ENCODE data around the gene ZBTB16. TPM values are rescaled to one million over a fixed set of nuclear protein-coding genes. Genes with fewer than 3 reads are reported as not detected.

ZBTB16 gene, protein sequence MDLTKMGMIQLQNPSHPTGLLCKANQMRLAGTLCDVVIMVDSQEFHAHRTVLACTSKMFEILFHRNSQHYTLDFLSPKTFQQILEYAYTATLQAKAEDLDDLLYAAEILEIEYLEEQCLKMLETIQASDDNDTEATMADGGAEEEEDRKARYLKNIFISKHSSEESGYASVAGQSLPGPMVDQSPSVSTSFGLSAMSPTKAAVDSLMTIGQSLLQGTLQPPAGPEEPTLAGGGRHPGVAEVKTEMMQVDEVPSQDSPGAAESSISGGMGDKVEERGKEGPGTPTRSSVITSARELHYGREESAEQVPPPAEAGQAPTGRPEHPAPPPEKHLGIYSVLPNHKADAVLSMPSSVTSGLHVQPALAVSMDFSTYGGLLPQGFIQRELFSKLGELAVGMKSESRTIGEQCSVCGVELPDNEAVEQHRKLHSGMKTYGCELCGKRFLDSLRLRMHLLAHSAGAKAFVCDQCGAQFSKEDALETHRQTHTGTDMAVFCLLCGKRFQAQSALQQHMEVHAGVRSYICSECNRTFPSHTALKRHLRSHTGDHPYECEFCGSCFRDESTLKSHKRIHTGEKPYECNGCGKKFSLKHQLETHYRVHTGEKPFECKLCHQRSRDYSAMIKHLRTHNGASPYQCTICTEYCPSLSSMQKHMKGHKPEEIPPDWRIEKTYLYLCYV
- total RNA-seq, result 100 to 1,000 TPM in 3 of 4 donors, 10 to 100 TPM in 1; 99.5 to 197 (median 129) TPM
- polyA plus RNA-seq, result 10 to 100 TPM in 2 of 3 donors, 1 to 10 TPM in 1; 9.9 to 34.4 (median 11.4) TPM

DNA sequence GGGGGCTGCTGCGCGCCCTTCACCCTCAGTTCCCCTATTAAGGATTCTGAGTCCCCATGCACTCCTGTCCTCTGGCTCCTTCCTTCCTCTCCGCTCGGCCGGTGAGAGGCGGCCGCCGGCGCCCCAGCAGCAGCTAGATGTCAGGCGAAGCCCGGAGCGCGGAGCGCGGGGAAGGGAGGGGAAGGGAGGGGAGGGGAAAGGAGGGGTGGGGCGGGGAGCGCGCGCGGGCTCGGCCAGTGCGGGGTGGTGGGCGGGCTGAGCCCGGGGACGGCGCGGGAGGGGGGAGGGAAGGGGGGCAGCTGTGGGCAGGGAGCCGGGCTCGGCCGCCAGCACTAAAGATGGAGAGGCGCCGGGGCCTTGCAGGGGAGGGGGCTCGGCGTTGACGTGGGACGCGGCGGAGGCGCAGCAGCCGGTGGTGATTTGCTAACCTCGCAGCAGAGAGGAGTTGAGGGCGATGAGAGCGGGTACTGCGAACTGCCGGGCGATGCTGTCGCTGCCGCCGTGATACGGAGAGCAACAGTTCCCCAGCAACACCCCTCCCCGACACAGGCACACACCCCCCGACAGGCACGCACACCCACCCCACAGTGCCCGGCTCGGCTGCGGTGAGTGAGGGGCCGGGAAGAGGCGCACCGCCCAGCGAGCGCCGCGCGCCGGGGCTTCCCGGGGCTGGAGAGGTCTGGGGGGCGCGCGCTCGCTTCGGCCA lies at the start of gene ZBTB16:
TSS of gene ZBTB16 (plus strand) at position 434 of the 706 bp plus-strand sequence. CDS start 3,590 bp downstream, outside the sequence.
- H3K27ac ChIP-seq, result peak within 1 kb of the TSS; percentile 94 to 99 (median 96)
- peak; percentile 98 for DNase-seq
- intact Hi-C loops (cut with DNase I), result loop anchor here (1.0 to 2.0 kb wide), 3 partner anchors 103 to 199 kb away; no protein-coding TSS in a partner anchor
- peaks cover 15 to 18% (median 16%) of the 10 kb centered on the region in 4 donors for H3K36me3 ChIP-seq
- H3K9me3 ChIP-seq, result no peaks in the 10 kb centered on the region
- H3K27me3 ChIP-seq, result no peaks in the 10 kb centered on the region
- peaks cover 0 to 42% (median 38%) of the 10 kb centered on the region in 4 donors for H3K4me1 ChIP-seq
- 1% methylated on average over 71 of the region's 71 CpGs for WGBS, 2 donors
- H3K4me3 ChIP-seq, result peak within 1 kb of the TSS; percentile 68 to 99 (median 92)
- TF ChIP-seq, protein P1, sequence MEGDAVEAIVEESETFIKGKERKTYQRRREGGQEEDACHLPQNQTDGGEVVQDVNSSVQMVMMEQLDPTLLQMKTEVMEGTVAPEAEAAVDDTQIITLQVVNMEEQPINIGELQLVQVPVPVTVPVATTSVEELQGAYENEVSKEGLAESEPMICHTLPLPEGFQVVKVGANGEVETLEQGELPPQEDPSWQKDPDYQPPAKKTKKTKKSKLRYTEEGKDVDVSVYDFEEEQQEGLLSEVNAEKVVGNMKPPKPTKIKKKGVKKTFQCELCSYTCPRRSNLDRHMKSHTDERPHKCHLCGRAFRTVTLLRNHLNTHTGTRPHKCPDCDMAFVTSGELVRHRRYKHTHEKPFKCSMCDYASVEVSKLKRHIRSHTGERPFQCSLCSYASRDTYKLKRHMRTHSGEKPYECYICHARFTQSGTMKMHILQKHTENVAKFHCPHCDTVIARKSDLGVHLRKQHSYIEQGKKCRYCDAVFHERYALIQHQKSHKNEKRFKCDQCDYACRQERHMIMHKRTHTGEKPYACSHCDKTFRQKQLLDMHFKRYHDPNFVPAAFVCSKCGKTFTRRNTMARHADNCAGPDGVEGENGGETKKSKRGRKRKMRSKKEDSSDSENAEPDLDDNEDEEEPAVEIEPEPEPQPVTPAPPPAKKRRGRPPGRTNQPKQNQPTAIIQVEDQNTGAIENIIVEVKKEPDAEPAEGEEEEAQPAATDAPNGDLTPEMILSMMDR (IDR thresholded peaks at IDR 0.05), result peak in 1 of 4 experiments; percentile 34
- peak; percentile 90 to 91 for TF ChIP-seq POLR2A (IDR thresholded peaks at IDR 0.05)
- peak; percentile 94 to 98 (median 98) for TF ChIP-seq POLR2AphosphoS5 (IDR thresholded peaks at IDR 0.05)
- TF ChIP-seq EP300 (IDR thresholded peaks at IDR 0.05), result peak in 3 of 4 donors; percentile 53 to 81 (median 56)

DNA sequence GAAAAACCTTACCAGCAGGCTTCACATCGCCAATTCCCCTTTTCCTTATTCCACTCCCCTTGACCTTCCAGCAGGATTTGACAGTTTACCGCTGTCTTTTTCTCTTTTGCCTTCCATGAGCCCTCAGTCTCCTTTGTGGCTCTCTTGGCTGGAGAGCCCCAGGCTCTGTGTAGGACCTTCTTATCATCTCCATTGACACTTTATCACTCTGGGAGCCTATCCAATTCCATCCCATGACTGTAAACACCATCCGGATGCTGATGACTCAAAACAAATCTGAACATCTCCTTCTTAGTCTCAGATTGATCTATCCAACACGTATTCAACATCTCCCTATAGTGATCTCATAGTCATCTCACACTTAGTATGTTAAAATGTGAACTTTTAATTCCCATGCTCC lies 48.6 kb upstream of the ZBTB16 start:
- no peak for DNase-seq
- Histone ChIP-seq H3K4me1 (no peaks in the 10 kb centered on the region), H3K27me3 (peaks cover 0 to 3% (median 0%) of the 10 kb centered on the region in 3 donors), H3K4me3 (no peak overlapping the region), H3K27ac (no peak overlapping the region), H3K9me3 (no peaks in the 10 kb centered on the region), H3K36me3 (no peaks in the 10 kb centered on the region)
- WGBS, 2 donors, result 55 to 72% methylated on average over 4 of the region's 4 CpGs
- TF ChIP-seq, protein P1 (IDR thresholded peaks at IDR 0.05), result no peak
- TF ChIP-seq POLR2AphosphoS5 (IDR thresholded peaks at IDR 0.05), result no peak
- no peak for TF ChIP-seq EP300 (IDR thresholded peaks at IDR 0.05)
- no peak for TF ChIP-seq POLR2A (IDR thresholded peaks at IDR 0.05)
- intact Hi-C loops (cut with DNase I), result no loop called here

DNA sequence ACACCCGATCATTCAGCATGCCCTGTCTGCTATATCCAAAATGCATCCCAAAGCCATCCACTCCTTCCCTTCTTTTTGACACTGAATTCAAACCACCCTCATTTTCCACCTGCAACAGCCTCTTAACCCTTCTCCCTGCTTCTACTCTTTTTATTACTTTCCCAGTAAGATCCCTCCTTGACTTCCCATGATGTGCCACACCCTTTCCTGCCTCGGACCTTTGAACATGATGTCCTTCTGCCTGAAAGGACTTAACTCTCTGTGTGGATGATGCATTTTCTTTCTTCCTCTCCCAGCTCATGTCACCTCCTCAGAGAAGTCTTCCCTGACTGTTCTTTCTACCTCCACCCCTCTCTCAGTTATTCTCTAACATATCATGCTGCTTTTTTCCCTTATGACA lies 48.1 kb upstream of the ZBTB16 start:
- WGBS, 2 donors, result 29 to 46% methylated on average over 2 of the region's 2 CpGs
- Histone ChIP-seq H3K36me3 (no peaks in the 10 kb centered on the region), H3K4me3 (no peak overlapping the region), H3K9me3 (no peaks in the 10 kb centered on the region), H3K4me1 (no peaks in the 10 kb centered on the region), H3K27ac (no peak overlapping the region), H3K27me3 (peaks cover 0 to 3% (median 0%) of the 10 kb centered on the region in 3 donors)
- DNase-seq, result no peak
- TF ChIP-seq EP300 (IDR thresholded peaks at IDR 0.05) (no peak), POLR2A (IDR thresholded peaks at IDR 0.05) (no peak)
- TF ChIP-seq, protein P1 (IDR thresholded peaks at IDR 0.05), result no peak
- intact Hi-C loops (cut with DNase I), result no loop called here

DNA sequence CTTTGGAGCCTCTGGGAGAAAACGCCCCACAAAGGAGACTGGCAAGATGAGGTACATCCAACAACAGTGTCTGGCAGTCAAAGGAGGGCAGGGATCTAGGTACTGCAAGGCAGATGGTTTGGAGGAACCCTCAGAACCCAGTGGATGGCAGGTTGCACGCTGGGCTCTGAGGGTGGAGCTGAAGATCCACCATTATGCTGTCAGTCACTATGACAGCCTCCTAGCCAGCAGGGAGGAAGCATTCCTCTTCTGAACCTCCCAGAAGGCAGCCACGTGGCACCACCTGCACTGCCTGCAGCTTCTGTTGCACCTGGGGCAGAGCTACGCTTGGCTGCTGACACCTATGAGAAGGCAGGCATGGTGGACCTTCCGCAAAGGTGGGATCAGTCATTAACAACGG lies 44.4 kb upstream of the ZBTB16 start:
- no peaks in the 10 kb centered on the region for H3K36me3 ChIP-seq
- no peaks in the 10 kb centered on the region for H3K4me1 ChIP-seq
- intact Hi-C loops (cut with DNase I), result no loop called here
- H3K27me3 ChIP-seq, result peaks cover 0 to 3% (median 0%) of the 10 kb centered on the region in 3 donors
- TF ChIP-seq POLR2AphosphoS5 (IDR thresholded peaks at IDR 0.05), result no peak
- TF ChIP-seq, protein P1 (IDR thresholded peaks at IDR 0.05), result no peak
- DNase-seq, result no peak
- no peaks in the 10 kb centered on the region for H3K9me3 ChIP-seq
- 55 to 58% methylated on average over 6 of the region's 6 CpGs for WGBS, 2 donors
- H3K27ac ChIP-seq, result no peak overlapping the region
- H3K4me3 ChIP-seq, result no peak overlapping the region

Data from sigmoid colon (tissue), 7 donors.